Measurements from ENCODE around the gene CDKAL1. TPM values are rescaled to one million over a fixed set of nuclear protein-coding genes. Genes with fewer than 3 reads are reported as not detected.

The CDKAL1 gene
- total and polyA plus RNA-seq, 2 of the 13 experiments (the other 11 are each of a cell fraction or from before 2014, with no cell fraction given) = 9.5 to 27.7 TPM

DNA sequence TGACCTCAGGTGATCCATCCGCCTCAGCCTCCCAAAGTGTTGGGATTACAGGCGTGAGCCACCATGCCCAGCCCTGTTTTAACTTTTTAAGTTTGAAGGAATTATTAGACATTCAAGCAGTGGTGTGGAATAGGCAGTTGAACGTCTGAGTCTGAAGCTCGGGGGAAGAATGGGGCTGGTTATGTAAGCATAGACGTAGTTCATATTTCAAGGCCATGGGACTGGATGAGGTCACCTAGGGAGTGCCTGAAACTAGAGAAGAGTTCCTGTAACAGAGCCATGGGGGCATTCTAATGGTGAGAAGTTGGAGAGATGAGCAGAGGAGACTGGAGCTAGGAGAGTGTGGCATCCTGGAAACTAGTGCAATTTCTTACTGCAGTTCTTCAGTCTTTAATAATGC, 6.4 kb downstream of the CDKAL1 start:
- Histone ChIP-seq H3K27me3 (ENCODE audit: control insufficient read depth in 1 of 2, insufficient read depth in 2 of 2, low read length in 2 of 2) (no peaks in the 10 kb centered on the region), H3K4me1 (ENCODE audit: insufficient read depth, low read length) (peaks cover 48% of the 10 kb centered on the region), H3K4me2 (ENCODE audit: low read depth, low read length) (no peak overlapping the region), H3K9ac (ENCODE audit: insufficient read depth, low read depth, low read length) (no peak overlapping the region), H2AFZ (ENCODE audit: low read length) (no peak overlapping the region), H3K27ac (ENCODE audit: extremely low read length, insufficient read depth, low read length) (no peak overlapping the region), H3K9me3 (ENCODE audit: low read length) (no peaks in the 10 kb centered on the region), H3K79me2 (ENCODE audit: insufficient read depth, low read length) (peaks cover 47% of the 10 kb centered on the region), H3K4me3 (replicated peaks in 1 of 3; ENCODE audit: insufficient read depth in 1 of 3, low read depth in 2 of 3, low read length in 3 of 3) (no peak overlapping the region), H4K20me1 (ENCODE audit: insufficient read depth, low read length) (no peaks in the 10 kb centered on the region), H3K36me3 (replicated peaks in 1 of 2; ENCODE audit: control insufficient read depth in 1 of 2, insufficient read depth in 2 of 2, low read length in 2 of 2) (peaks cover 1 to 15% of the 10 kb centered on the region in 2 experiments; a peak in 4 of 5 replicates)
- CTCF ChIA-PET (ENCODE audit: low intra/inter-chr PET ratio, low total read pairs) = no interaction called here
- FAIRE-seq (peak; percentile 37), DNase-seq (ENCODE audit: low spot score) (peak; percentile 72), ATAC-seq (peak; percentile 86)
- POLR2A ChIA-PET = no interaction called here
- WGBS (ENCODE audit: low lambda C conversion rate) = 65% methylated on average over 5 of the region's 5 CpGs
- in situ Hi-C loops (cut with HindIII; ENCODE audit: extremely low pct_ligation_motif_present, low pct_unique_long_range_greater_than_20kb) (no loop called here), intact Hi-C loops (cut with micrococcal nuclease; ENCODE audit: unreplicated experiment) (no loop called here)
- BruUV-seq (replicated peaks) = no TSS peak
- TF ChIP-seq CBX2 (IDR thresholded peaks at IDR 0.05; ENCODE audit: low read depth, low read length) (no peak), CBX2 (CRISPR knock-in tag; IDR thresholded peaks at IDR 0.05; ENCODE audit: low read depth) (no peak), ZNF205 (CRISPR knock-in tag; IDR thresholded peaks at IDR 0.05) (no peak), KAT8 (CRISPR knock-in tag; IDR thresholded peaks at IDR 0.05) (0 out of 2 replicates have a peak, but pooled peaks have one; percentile 35), ATF2 (CRISPR knock-in tag; IDR thresholded peaks at IDR 0.05) (peak; percentile 87; the same call in 1 of the 2 replicates), SNRNP70 (IDR thresholded peaks at IDR 0.05; ENCODE audit: low read depth, low read length) (no peak), ZNF598 (CRISPR knock-in tag; IDR thresholded peaks at IDR 0.05; ENCODE audit: borderline replicate concordance) (no peak), SIX1 (CRISPR knock-in tag; IDR thresholded peaks at IDR 0.05; ENCODE audit: borderline replicate concordance) (peak; percentile 30; the same call in 1 of the 2 replicates), ATF3 (CRISPR knock-in tag; IDR thresholded peaks at IDR 0.05) (peak; percentile 74), ZMYM4 (CRISPR knock-in tag; IDR thresholded peaks at IDR 0.05) (peak; percentile 47), ZNF775 (CRISPR knock-in tag; IDR thresholded peaks at IDR 0.05; ENCODE audit: borderline replicate concordance) (0 out of 2 replicates have a peak, but pooled peaks have one; percentile 58), TEF (CRISPR knock-in tag; IDR thresholded peaks at IDR 0.05) (peak; percentile 92; the same call in 1 of the 2 replicates), ZMAT5 (CRISPR knock-in tag; IDR thresholded peaks at IDR 0.05; ENCODE audit: borderline replicate concordance, low read depth) (no peak), PTBP1 (IDR thresholded peaks at IDR 0.05; ENCODE audit: low read depth, low read length, poor library complexity, severe bottlenecking) (no peak), MED13 (CRISPR knock-in tag; IDR thresholded peaks at IDR 0.05) (no peak), CCDC6 (CRISPR knock-in tag; IDR thresholded peaks at IDR 0.05) (no peak), SATB2 (CRISPR knock-in tag; IDR thresholded peaks at IDR 0.05) (no peak), ZNF777 (CRISPR knock-in tag; IDR thresholded peaks at IDR 0.05) (no peak), SOX6 (IDR thresholded peaks at IDR 0.05) (no peak), SOX6 (CRISPR knock-in tag; IDR thresholded peaks at IDR 0.05) (peak; percentile 28; the same call in 1 of the 2 replicates), RBFOX2 (IDR thresholded peaks at IDR 0.05; ENCODE audit: low read depth, low read length) (no peak)
- TF ChIP-seq, protein P1, sequence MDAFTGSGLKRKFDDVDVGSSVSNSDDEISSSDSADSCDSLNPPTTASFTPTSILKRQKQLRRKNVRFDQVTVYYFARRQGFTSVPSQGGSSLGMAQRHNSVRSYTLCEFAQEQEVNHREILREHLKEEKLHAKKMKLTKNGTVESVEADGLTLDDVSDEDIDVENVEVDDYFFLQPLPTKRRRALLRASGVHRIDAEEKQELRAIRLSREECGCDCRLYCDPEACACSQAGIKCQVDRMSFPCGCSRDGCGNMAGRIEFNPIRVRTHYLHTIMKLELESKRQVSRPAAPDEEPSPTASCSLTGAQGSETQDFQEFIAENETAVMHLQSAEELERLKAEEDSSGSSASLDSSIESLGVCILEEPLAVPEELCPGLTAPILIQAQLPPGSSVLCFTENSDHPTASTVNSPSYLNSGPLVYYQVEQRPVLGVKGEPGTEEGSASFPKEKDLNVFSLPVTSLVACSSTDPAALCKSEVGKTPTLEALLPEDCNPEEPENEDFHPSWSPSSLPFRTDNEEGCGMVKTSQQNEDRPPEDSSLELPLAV (CRISPR knock-in tag; conservative IDR thresholded peaks at IDR 0.05; ENCODE audit: low read depth) = no peak
